ENCODE measurements around the gene ARHGAP40.

The ARHGAP40 gene

DNA sequence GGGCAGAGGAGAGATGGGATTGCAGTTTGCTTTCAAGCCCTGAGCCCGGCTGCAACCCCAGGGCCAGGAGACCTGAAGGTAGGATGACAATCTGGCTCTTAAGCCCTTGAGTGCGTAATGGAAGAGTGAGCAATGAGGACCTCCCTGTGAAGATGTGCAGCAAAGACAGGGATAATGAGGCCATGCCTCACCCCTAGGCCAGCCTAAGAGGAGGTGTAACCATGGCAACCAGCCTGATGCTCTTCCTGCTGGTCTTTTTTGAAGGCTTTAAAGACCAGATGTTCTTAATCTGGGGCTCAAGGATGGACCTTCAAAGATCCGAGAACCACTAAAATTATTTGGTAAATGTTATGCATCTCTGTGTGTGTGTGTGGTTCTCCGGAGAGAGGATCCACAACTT is 8.2 kb downstream of the ARHGAP40 start:
- TF ChIP-seq CTCF (IDR thresholded peaks at IDR 0.05; ENCODE audit: control insufficient read depth, extremely low read depth, insufficient read depth), result no peak
- H3K4me3 ChIP-seq (ENCODE audit: low read depth, low read length), result no peak overlapping the region
- DNase-seq (ENCODE audit: low read depth), result no peak

GRCh38 chr20:38610521-38610920 is 8.9 kb downstream of the ARHGAP40 start:
- H3K4me3 ChIP-seq (ENCODE audit: low read depth, low read length), result no peak overlapping the region
- no peak for DNase-seq (ENCODE audit: low read depth)
- no peak for TF ChIP-seq CTCF (IDR thresholded peaks at IDR 0.05; ENCODE audit: control insufficient read depth, extremely low read depth, insufficient read depth)

- no peak for DNase-seq (ENCODE audit: low read depth)
- no peak overlapping the region for H3K4me3 ChIP-seq (ENCODE audit: low read depth, low read length)
- TF ChIP-seq CTCF (IDR thresholded peaks at IDR 0.05; ENCODE audit: control insufficient read depth, extremely low read depth, insufficient read depth), result no peak
Observed at GRCh38 chr20:38612751-38613515, 11.3 kb downstream of the ARHGAP40 start.

- H3K4me3 ChIP-seq (ENCODE audit: low read depth, low read length), result no peak overlapping the region
- DNase-seq (ENCODE audit: low read depth), result no peak
- no peak for TF ChIP-seq CTCF (IDR thresholded peaks at IDR 0.05; ENCODE audit: control insufficient read depth, extremely low read depth, insufficient read depth)
Observed at GRCh38 chr20:38615283-38615682, 13.7 kb downstream of the ARHGAP40 start.

GRCh38 chr20:38616457-38616856 is 14.8 kb downstream of the ARHGAP40 start:
- no peak overlapping the region for H3K4me3 ChIP-seq (ENCODE audit: low read depth, low read length)

GRCh38 chr20:38617011-38617829 is 15.6 kb downstream of the ARHGAP40 start:
- H3K4me3 ChIP-seq (ENCODE audit: low read depth, low read length), result no peak overlapping the region
- TF ChIP-seq CTCF (IDR thresholded peaks at IDR 0.05; ENCODE audit: control insufficient read depth, extremely low read depth, insufficient read depth), result no peak
- no peak for DNase-seq (ENCODE audit: low read depth)

More at GRCh38 chr20:38616457-38616856, 14.8 kb downstream of the ARHGAP40 start:
- no peak for TF ChIP-seq CTCF (IDR thresholded peaks at IDR 0.05; ENCODE audit: control insufficient read depth, extremely low read depth, insufficient read depth)
- no peak for DNase-seq (ENCODE audit: low read depth)
